ENCODE measurements around the gene ZACN. TPM values are rescaled to one million over a fixed set of nuclear protein-coding genes. Genes with fewer than 3 reads are reported as not detected.
"Not testable (repeated sequence)": the region's sequence is repeated elsewhere in the genome, so short reads cannot be mapped to it uniquely, and the experiment has no call there.

Gene ZACN
- total RNA-seq, 1 donor, result 0.21 TPM

- peaks cover 62% of the 10 kb centered on the region for H3K27me3 ChIP-seq (ENCODE audit: insufficient read depth, low read length)
- H3K4me3 ChIP-seq (ENCODE audit: low read length), result no peak overlapping the region
- H3K4me1 ChIP-seq (ENCODE audit: insufficient read depth, low read length), result peaks cover 75% of the 10 kb centered on the region
- no peaks in the 10 kb centered on the region for H3K9me3 ChIP-seq (ENCODE audit: low read depth, low read length)
Observed at GRCh38 chr17:76075364-76076145, 3.4 kb upstream of the ZACN start.

GRCh38 chr17:76076146-76076764 lies 2.7 kb upstream of the ZACN start:
- Histone ChIP-seq H3K27me3 (ENCODE audit: insufficient read depth, low read length) (peaks cover 62% of the 10 kb centered on the region), H3K4me1 (ENCODE audit: insufficient read depth, low read length) (peaks cover 69% of the 10 kb centered on the region), H3K9me3 (ENCODE audit: low read depth, low read length) (no peaks in the 10 kb centered on the region), H3K4me3 (ENCODE audit: low read length) (no peak overlapping the region)

DNA sequence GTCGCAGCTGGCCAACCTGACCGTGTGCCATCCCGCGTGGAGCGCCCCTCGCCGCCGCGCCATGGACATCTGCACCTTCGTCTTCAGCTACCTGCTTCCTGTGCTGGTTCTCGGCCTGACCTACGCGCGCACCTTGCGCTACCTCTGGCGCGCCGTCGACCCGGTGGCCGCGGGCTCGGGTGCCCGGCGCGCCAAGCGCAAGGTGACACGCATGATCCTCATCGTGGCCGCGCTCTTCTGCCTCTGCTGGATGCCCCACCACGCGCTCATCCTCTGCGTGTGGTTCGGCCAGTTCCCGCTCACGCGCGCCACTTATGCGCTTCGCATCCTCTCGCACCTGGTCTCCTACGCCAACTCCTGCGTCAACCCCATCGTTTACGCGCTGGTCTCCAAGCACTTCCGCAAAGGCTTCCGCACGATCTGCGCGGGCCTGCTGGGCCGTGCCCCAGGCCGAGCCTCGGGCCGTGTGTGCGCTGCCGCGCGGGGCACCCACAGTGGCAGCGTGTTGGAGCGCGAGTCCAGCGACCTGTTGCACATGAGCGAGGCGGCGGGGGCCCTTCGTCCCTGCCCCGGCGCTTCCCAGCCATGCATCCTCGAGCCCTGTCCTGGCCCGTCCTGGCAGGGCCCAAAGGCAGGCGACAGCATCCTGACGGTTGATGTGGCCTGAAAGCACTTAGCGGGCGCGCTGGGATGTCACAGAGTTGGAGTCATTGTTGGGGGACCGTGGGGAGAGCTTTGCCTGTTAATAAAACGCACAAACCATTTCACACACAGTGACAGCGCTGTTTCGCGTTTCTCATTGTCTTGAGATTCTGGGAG lies 2.0 kb upstream of the ZACN start:
- no peaks in the 10 kb centered on the region for H3K9me3 ChIP-seq (ENCODE audit: low read depth, low read length)
- peaks cover 62% of the 10 kb centered on the region for H3K27me3 ChIP-seq (ENCODE audit: insufficient read depth, low read length)
- H3K4me3 ChIP-seq (ENCODE audit: low read length), result no peak overlapping the region
- peaks cover 63% of the 10 kb centered on the region for H3K4me1 ChIP-seq (ENCODE audit: insufficient read depth, low read length)

GRCh38 chr17:76077584-76078110 lies 1.3 kb upstream of the ZACN start:
- Histone ChIP-seq H3K27me3 (ENCODE audit: insufficient read depth, low read length) (peaks cover 62% of the 10 kb centered on the region), H3K9me3 (ENCODE audit: low read depth, low read length) (no peaks in the 10 kb centered on the region), H3K4me1 (ENCODE audit: insufficient read depth, low read length) (peaks cover 63% of the 10 kb centered on the region), H3K4me3 (ENCODE audit: low read length) (no peak overlapping the region)

DNA sequence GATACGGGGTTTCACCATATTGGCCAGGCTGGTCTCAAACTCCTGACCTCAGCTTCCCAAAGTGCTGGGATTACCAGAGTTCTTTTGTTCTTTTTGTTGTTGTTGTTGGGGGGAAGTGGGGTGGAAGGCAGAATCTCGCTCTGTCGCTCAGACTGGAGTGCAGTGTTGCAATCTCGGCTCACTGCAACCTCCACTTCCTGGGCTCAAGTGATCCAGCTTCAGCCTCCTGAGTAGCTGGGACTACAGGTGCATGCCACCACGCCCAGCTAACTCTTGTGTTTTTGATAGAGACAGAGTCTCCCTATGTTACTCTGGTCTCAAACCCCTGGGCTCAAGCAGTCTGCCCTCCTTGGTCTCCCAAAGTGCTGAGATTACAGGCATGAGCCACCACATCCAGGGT lies 612 bp upstream of the ZACN start:
- not testable (repeated sequence) for H3K4me3 ChIP-seq (ENCODE audit: low read length); H3K9me3 ChIP-seq (ENCODE audit: low read depth, low read length)
- Histone ChIP-seq H3K4me1 (ENCODE audit: insufficient read depth, low read length) (peaks cover 58% of the 10 kb centered on the region), H3K27me3 (ENCODE audit: insufficient read depth, low read length) (peaks cover 62% of the 10 kb centered on the region)

GRCh38 chr17:76079535-76079955 lies 563 bp downstream of the ZACN start:
- peaks cover 51% of the 10 kb centered on the region for H3K27me3 ChIP-seq (ENCODE audit: insufficient read depth, low read length)
- no peaks in the 10 kb centered on the region for H3K9me3 ChIP-seq (ENCODE audit: low read depth, low read length)
- peaks cover 52% of the 10 kb centered on the region for H3K4me1 ChIP-seq (ENCODE audit: insufficient read depth, low read length)
- no peak overlapping the region for H3K4me3 ChIP-seq (ENCODE audit: low read length)

DNA sequence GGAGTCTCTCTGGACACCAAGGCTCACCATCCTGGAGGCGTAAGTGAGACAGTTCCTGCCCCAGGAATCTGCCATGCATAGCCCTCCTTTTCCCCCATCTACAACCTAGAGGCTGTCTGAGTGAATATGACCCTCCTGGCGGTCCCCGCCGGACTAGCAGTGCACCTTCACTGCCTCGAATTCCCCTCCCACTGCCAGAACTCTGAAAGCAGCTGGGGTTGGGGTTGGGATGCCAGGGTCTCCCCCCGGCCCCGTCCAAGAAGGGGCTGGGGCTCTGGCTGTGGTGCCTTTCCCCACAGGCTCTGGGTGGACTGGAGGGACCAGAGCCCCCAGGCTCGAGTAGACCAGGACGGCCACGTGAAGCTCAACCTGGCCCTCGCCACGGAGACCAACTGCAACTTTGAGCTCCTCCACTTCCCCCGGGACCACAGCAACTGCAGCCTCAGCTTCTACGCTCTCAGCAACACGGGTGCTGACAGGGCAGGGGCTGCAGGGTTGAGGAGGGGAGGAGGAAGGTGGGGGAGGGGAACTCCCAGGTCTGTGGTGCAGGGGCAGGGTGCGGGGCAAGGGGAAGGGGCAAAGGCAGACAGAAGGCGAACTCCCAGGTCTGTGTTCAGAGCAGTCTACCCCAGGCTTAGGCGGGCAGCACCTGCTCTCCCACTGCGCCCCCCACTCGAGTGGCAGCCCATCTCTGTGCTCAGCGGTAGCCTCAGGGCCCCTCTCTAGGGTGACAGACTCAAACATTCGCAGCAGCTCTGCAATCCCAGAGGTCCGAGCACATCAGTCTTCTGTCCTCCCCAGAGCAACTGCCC lies 1.2 kb downstream of the ZACN start:
- Histone ChIP-seq H3K4me3 (ENCODE audit: low read length) (no peak overlapping the region), H3K27me3 (ENCODE audit: insufficient read depth, low read length) (peaks cover 45% of the 10 kb centered on the region), H3K4me1 (ENCODE audit: insufficient read depth, low read length) (peaks cover 46% of the 10 kb centered on the region), H3K9me3 (ENCODE audit: low read depth, low read length) (no peaks in the 10 kb centered on the region)

DNA sequence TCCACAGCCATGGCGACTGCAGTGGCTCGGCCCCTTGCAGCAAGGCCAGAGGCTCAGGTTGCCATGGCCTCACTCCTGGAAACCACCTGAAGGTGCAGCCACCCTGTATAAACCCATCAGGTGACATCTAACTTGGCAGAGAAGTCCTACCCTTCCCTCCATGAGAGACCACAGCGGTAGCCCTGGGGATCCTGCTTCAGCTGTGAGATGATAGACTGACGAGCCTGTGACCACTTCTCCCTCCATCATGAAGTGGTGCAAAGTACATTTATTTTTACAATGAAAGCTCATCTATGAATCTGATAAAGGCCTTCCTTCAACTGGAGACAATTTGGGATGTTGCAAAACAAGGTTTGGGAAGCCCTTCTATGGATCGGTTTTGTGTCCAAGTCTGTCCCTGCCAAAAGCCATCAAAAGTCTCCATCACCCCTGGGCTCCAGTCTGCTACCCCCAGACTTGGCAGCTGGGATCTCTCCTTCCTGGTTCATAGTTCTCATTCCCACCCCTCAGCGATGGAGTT lies 1.8 kb downstream of the ZACN start:
- Histone ChIP-seq H3K4me3 (ENCODE audit: low read length) (no peak overlapping the region), H3K4me1 (ENCODE audit: insufficient read depth, low read length) (peaks cover 39% of the 10 kb centered on the region), H3K27me3 (ENCODE audit: insufficient read depth, low read length) (peaks cover 38% of the 10 kb centered on the region), H3K9me3 (ENCODE audit: low read depth, low read length) (no peaks in the 10 kb centered on the region)

GRCh38 chr17:76081295-76082210 lies 2.6 kb downstream of the ZACN start:
- peaks cover 32% of the 10 kb centered on the region for H3K4me1 ChIP-seq (ENCODE audit: insufficient read depth, low read length)

GRCh38 chr17:76082326-76083251 lies 3.6 kb downstream of the ZACN start:
- H3K27me3 ChIP-seq (ENCODE audit: insufficient read depth, low read length), result peaks cover 21% of the 10 kb centered on the region
- no peak overlapping the region for H3K4me3 ChIP-seq (ENCODE audit: low read length)
- peaks cover 21% of the 10 kb centered on the region for H3K4me1 ChIP-seq (ENCODE audit: insufficient read depth, low read length)
- no peaks in the 10 kb centered on the region for H3K9me3 ChIP-seq (ENCODE audit: low read depth, low read length)

More at GRCh38 chr17:76081295-76082210, 2.6 kb downstream of the ZACN start:
- H3K27me3 ChIP-seq (ENCODE audit: insufficient read depth, low read length), result peaks cover 31% of the 10 kb centered on the region
- no peak overlapping the region for H3K4me3 ChIP-seq (ENCODE audit: low read length)
- H3K9me3 ChIP-seq (ENCODE audit: low read depth, low read length), result no peaks in the 10 kb centered on the region

DNA sequence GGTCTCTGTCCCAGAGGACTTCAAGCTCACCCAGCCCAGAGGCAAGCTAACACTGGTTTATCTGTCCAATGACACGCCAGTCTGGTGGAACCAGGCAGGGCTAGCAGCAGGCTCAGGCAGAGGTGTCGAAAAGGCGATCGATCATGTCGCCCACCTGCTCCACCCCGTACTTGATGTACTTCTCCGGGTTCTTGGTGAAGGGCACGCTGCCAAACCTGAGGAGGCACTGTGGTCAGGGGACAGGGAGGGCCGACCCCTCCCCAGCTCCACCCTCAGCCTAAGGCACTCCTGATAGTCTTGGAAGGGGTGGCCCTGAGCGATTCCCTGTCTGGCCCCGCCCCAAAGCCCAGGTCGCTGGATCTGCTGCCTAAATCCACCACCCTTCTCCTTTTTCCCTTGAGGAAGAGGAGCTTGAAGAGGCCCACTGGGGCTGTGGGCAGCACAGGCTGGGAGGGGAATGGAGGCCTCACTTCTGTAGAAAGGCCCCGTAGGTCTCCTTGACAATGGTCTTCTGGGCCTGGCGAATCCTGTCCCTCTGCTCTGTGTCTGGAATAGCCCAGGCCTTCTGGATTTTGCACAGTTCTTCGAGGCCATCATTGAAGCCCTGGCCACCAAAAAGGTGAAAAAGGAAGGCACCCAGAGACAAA lies 4.7 kb downstream of the ZACN start:
- Histone ChIP-seq H3K4me3 (ENCODE audit: low read length) (no peak overlapping the region), H3K9me3 (ENCODE audit: low read depth, low read length) (no peaks in the 10 kb centered on the region), H3K4me1 (ENCODE audit: insufficient read depth, low read length) (peaks cover 15% of the 10 kb centered on the region), H3K27me3 (ENCODE audit: insufficient read depth, low read length) (peaks cover 11% of the 10 kb centered on the region)

- no peak overlapping the region for H3K4me3 ChIP-seq (ENCODE audit: low read length)
Observed at GRCh38 chr17:76085066-76085730, 6.2 kb downstream of the ZACN start.

More at GRCh38 chr17:76085066-76085730, 6.2 kb downstream of the ZACN start:
- no peaks in the 10 kb centered on the region for H3K27me3 ChIP-seq (ENCODE audit: insufficient read depth, low read length)
- H3K4me1 ChIP-seq (ENCODE audit: insufficient read depth, low read length), result no peaks in the 10 kb centered on the region
- H3K9me3 ChIP-seq (ENCODE audit: low read depth, low read length), result no peaks in the 10 kb centered on the region

Measured in mononuclear cell (primary cell).